ENCODE measurements around the gene KIZ. TPM values are rescaled to one million over a fixed set of nuclear protein-coding genes. Genes with fewer than 3 reads are reported as not detected.
A peak's percentile ranks its signal among the peaks of the same experiment; 100 is the strongest.

The KIZ gene
- total RNA-seq, 1 experiment from 2014 or later: 43.6 TPM

DNA sequence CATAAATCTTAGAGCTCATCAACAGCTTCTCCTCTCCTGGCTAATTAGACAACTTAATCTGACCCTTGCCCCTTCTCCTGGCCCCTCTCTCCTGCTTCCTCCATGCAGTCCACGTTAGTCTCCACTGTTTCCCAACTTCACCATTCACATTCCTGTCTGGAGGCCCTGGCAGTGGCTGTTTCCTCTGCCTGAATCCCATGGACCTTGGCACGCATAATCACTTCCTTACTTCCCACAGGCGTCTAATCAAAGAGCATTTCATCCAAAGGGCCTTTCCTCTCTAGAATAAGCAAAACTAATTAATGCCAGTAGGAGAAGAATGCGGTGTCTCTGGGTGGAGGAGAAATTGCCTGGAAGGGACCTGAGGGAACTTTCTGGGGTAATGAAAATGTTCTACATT, 160.9 kb downstream of the KIZ start (continued):
- TF ChIP-seq, protein P1, sequence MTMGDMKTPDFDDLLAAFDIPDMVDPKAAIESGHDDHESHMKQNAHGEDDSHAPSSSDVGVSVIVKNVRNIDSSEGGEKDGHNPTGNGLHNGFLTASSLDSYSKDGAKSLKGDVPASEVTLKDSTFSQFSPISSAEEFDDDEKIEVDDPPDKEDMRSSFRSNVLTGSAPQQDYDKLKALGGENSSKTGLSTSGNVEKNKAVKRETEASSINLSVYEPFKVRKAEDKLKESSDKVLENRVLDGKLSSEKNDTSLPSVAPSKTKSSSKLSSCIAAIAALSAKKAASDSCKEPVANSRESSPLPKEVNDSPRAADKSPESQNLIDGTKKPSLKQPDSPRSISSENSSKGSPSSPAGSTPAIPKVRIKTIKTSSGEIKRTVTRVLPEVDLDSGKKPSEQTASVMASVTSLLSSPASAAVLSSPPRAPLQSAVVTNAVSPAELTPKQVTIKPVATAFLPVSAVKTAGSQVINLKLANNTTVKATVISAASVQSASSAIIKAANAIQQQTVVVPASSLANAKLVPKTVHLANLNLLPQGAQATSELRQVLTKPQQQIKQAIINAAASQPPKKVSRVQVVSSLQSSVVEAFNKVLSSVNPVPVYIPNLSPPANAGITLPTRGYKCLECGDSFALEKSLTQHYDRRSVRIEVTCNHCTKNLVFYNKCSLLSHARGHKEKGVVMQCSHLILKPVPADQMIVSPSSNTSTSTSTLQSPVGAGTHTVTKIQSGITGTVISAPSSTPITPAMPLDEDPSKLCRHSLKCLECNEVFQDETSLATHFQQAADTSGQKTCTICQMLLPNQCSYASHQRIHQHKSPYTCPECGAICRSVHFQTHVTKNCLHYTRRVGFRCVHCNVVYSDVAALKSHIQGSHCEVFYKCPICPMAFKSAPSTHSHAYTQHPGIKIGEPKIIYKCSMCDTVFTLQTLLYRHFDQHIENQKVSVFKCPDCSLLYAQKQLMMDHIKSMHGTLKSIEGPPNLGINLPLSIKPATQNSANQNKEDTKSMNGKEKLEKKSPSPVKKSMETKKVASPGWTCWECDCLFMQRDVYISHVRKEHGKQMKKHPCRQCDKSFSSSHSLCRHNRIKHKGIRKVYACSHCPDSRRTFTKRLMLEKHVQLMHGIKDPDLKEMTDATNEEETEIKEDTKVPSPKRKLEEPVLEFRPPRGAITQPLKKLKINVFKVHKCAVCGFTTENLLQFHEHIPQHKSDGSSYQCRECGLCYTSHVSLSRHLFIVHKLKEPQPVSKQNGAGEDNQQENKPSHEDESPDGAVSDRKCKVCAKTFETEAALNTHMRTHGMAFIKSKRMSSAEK (CRISPR knock-in tag; IDR thresholded peaks at IDR 0.05; ENCODE audit: borderline replicate concordance): no peak
- no peak for TF ChIP-seq ZNF317 (CRISPR knock-in tag; IDR thresholded peaks at IDR 0.05; ENCODE audit: borderline replicate concordance, low read depth)

DNA sequence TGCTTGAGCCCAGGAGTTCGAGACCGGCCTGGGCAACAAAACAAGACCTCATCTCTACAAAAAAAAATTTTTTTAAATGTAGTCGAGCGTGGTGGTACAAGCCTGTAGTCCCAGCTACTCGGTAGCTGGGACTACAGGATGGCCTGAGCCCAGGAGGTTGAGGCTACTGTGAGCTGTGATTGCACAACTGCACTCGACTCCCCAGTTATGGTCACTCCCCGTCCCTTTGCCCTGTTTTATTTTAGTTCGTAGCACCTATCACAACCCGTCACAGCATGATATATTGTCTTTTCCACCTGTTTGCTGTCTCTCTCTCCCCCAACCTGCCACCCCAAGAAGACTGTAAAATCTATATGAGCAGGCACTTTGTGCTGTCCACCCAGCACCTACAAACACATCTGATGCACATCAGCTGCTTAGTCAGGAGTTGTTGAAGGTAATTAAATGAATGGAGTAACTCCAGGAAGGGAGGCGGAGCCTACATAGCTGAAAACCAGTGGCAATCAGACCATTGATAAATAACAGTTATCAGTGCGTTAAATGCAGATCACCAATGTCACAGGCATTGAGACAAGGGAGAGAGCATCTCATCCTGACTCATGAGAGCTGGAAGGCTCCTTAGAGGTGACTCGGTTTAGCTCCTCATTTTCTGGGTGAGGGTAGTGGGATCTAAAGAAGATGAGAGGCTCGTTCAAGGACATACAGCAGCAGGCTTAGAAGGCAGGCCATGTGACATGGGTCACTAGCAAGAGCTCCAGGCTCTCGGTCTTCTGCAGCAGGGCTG, 162.9 kb downstream of the KIZ start:
- Mint-ChIP-seq H3K27me3 (ENCODE audit: low read depth) (no peaks in the 10 kb centered on the region; the same call in 1 of the 2 replicates), H3K4me3 (no peak overlapping the region), H3K27ac (no peak overlapping the region), H3K36me3 (no peaks in the 10 kb centered on the region), H3K9me3 (peaks cover 8% of the 10 kb centered on the region), H3K4me1 (peaks cover 16% of the 10 kb centered on the region)
- CTCF ChIA-PET: interaction anchor here (1.1 kb wide), 1 partner anchor 217 kb away, joined by 4 read pairs; no protein-coding TSS in a partner anchor
- ATAC-seq: peak; percentile 22; the same call in 1 of the 2 replicates
- POLR2A ChIA-PET: interaction anchor here (0.5 kb wide), 1 partner anchor 106 kb away, joined by 4 read pairs; no protein-coding TSS in a partner anchor
- DNase-seq (ENCODE audit: low spot score): no peak
- no peak for TF ChIP-seq NR3C1 (CRISPR knock-in tag; conservative IDR thresholded peaks at IDR 0.05; ENCODE audit: low read depth)
- TF ChIP-seq, protein P2, sequence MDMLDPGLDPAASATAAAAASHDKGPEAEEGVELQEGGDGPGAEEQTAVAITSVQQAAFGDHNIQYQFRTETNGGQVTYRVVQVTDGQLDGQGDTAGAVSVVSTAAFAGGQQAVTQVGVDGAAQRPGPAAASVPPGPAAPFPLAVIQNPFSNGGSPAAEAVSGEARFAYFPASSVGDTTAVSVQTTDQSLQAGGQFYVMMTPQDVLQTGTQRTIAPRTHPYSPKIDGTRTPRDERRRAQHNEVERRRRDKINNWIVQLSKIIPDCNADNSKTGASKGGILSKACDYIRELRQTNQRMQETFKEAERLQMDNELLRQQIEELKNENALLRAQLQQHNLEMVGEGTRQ (CRISPR knock-in tag; IDR thresholded peaks at IDR 0.05): 0 out of 2 replicates have a peak, but pooled peaks have one; percentile 16
- TF ChIP-seq, protein P3, sequence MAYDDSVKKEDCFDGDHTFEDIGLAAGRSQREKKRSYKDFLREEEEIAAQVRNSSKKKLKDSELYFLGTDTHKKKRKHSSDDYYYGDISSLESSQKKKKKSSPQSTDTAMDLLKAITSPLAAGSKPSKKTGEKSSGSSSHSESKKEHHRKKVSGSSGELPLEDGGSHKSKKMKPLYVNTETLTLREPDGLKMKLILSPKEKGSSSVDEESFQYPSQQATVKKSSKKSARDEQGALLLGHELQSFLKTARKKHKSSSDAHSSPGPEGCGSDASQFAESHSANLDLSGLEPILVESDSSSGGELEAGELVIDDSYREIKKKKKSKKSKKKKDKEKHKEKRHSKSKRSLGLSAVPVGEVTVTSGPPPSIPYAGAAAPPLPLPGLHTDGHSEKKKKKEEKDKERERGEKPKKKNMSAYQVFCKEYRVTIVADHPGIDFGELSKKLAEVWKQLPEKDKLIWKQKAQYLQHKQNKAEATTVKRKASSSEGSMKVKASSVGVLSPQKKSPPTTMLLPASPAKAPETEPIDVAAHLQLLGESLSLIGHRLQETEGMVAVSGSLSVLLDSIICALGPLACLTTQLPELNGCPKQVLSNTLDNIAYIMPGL (CRISPR knock-in tag; IDR thresholded peaks at IDR 0.05): no peak

DNA sequence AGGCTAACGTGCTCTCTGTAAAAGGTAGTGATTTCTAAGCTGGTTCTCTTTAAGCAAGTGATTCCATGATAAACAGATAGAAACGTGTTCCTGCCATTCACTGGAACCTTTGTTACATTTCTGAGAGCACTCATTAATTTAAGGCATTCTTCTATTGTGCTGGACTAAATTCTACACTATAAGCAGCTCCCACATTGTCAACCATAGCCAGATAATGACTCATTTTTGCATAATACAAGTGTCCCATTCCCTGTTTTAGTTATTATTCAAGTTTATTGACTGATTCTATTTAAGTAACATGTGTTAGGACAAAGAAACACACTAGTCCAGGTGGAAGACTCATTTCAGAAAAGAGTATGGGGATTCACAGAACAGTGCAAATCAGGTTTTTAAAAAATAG, 163.8 kb downstream of the KIZ start:
- no peaks in the 10 kb centered on the region for H3K36me3 Mint-ChIP-seq
- ChIA-PET CTCF (interaction anchor here (1.1 kb wide), 1 partner anchor 216 kb away, joined by 4 read pairs; no protein-coding TSS in a partner anchor), POLR2A (no interaction called here)
- H3K4me3 Mint-ChIP-seq: no peak overlapping the region
- no peak for ATAC-seq
- no peak overlapping the region for H3K27ac Mint-ChIP-seq
- peaks cover 22% of the 10 kb centered on the region for H3K4me1 Mint-ChIP-seq
- H3K27me3 Mint-ChIP-seq (ENCODE audit: low read depth): no peaks in the 10 kb centered on the region; the same call in 1 of the 2 replicates
- no peak for DNase-seq (ENCODE audit: low spot score)
- H3K9me3 Mint-ChIP-seq: peaks cover 8% of the 10 kb centered on the region
- TF ChIP-seq, protein P4, sequence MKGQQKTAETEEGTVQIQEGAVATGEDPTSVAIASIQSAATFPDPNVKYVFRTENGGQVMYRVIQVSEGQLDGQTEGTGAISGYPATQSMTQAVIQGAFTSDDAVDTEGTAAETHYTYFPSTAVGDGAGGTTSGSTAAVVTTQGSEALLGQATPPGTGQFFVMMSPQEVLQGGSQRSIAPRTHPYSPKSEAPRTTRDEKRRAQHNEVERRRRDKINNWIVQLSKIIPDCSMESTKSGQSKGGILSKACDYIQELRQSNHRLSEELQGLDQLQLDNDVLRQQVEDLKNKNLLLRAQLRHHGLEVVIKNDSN (CRISPR knock-in tag; IDR thresholded peaks at IDR 0.05): no peak
- TF ChIP-seq, protein P2 (CRISPR knock-in tag; IDR thresholded peaks at IDR 0.05): no peak
- TF ChIP-seq ZNF121 (CRISPR knock-in tag; IDR thresholded peaks at IDR 0.05) (no peak), ELF4 (CRISPR knock-in tag; IDR thresholded peaks at IDR 0.05; ENCODE audit: low read depth) (no peak), SMAD4 (CRISPR knock-in tag; IDR thresholded peaks at IDR 0.05) (no peak), NFE2L1 (CRISPR knock-in tag; IDR thresholded peaks at IDR 0.05) (no peak), ETV6 (CRISPR knock-in tag; IDR thresholded peaks at IDR 0.05) (no peak), SMAD3 (CRISPR knock-in tag; IDR thresholded peaks at IDR 0.05; ENCODE audit: borderline replicate concordance) (no peak)
- TF ChIP-seq, protein P5, sequence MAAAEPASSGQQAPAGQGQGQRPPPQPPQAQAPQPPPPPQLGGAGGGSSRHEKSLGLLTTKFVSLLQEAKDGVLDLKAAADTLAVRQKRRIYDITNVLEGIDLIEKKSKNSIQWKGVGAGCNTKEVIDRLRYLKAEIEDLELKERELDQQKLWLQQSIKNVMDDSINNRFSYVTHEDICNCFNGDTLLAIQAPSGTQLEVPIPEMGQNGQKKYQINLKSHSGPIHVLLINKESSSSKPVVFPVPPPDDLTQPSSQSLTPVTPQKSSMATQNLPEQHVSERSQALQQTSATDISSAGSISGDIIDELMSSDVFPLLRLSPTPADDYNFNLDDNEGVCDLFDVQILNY (CRISPR knock-in tag; IDR thresholded peaks at IDR 0.05): no peak
- TF ChIP-seq, protein P6, sequence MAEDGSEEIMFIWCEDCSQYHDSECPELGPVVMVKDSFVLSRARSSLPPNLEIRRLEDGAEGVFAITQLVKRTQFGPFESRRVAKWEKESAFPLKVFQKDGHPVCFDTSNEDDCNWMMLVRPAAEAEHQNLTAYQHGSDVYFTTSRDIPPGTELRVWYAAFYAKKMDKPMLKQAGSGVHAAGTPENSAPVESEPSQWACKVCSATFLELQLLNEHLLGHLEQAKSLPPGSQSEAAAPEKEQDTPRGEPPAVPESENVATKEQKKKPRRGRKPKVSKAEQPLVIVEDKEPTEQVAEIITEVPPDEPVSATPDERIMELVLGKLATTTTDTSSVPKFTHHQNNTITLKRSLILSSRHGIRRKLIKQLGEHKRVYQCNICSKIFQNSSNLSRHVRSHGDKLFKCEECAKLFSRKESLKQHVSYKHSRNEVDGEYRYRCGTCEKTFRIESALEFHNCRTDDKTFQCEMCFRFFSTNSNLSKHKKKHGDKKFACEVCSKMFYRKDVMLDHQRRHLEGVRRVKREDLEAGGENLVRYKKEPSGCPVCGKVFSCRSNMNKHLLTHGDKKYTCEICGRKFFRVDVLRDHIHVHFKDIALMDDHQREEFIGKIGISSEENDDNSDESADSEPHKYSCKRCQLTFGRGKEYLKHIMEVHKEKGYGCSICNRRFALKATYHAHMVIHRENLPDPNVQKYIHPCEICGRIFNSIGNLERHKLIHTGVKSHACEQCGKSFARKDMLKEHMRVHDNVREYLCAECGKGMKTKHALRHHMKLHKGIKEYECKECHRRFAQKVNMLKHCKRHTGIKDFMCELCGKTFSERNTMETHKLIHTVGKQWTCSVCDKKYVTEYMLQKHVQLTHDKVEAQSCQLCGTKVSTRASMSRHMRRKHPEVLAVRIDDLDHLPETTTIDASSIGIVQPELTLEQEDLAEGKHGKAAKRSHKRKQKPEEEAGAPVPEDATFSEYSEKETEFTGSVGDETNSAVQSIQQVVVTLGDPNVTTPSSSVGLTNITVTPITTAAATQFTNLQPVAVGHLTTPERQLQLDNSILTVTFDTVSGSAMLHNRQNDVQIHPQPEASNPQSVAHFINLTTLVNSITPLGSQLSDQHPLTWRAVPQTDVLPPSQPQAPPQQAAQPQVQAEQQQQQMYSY (CRISPR knock-in tag; IDR thresholded peaks at IDR 0.05): no peak
